ENCODE measurements around the gene KRTAP13-4. TPM values are rescaled to one million over a fixed set of nuclear protein-coding genes. Genes with fewer than 3 reads are reported as not detected.

KRTAP13-4 gene
- total and polyA plus RNA-seq, 12 donors, result not detected

DNA sequence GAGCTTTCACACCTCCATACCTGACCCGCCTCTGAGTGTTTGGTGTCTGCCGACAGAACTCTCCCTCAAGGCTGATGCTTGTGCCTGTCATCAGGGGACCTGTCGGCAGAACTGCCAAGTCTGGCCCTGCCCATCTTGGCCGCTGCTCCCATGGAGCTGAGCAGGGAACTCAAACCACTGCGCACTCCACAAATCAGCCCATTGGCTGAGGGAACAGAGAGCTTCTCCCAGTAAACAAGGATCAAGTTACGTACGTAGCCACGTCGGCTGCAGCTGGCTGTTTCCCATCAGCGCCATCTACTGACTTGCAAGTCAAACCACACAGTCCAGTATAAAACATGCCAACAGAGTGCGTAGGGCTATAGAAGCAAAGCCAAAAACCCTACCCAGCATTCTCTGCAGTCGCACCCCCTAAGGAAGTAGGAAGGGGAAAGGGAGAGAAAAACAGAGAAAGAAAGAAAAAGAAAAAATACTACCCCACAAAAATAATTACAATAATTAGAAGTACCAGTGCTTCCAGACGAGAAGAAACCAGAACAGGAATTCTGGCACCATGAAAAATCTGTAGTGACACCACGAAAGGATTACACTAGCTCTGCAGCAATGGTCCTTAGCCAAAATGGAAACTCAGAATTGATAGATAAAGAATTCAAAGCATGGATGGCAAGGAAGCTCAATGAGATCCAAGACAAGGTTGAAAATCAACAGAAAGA, 21.1 kb upstream of the KRTAP13-4 start:
- Histone ChIP-seq H3K27me3 (no peaks in the 10 kb centered on the region), H3K4me3 (no peak overlapping the region), H3K27ac (no peak overlapping the region), H3K9me3 (replicated peaks in 1 of 3) (no peaks in the 10 kb centered on the region), H3K36me3 (replicated peaks in 1 of 2) (no peaks in the 10 kb centered on the region), H3K4me1 (replicated peaks in 1 of 2) (no peaks in the 10 kb centered on the region)
- TF ChIP-seq, protein P1, sequence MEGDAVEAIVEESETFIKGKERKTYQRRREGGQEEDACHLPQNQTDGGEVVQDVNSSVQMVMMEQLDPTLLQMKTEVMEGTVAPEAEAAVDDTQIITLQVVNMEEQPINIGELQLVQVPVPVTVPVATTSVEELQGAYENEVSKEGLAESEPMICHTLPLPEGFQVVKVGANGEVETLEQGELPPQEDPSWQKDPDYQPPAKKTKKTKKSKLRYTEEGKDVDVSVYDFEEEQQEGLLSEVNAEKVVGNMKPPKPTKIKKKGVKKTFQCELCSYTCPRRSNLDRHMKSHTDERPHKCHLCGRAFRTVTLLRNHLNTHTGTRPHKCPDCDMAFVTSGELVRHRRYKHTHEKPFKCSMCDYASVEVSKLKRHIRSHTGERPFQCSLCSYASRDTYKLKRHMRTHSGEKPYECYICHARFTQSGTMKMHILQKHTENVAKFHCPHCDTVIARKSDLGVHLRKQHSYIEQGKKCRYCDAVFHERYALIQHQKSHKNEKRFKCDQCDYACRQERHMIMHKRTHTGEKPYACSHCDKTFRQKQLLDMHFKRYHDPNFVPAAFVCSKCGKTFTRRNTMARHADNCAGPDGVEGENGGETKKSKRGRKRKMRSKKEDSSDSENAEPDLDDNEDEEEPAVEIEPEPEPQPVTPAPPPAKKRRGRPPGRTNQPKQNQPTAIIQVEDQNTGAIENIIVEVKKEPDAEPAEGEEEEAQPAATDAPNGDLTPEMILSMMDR (IDR thresholded peaks at IDR 0.05), result no peak
- no peak for TF ChIP-seq POLR2A (IDR thresholded peaks at IDR 0.05)
- intact Hi-C loops (cut with DNase I), result no loop called here
- peak in 1 of 7 donors; percentile 8 for DNase-seq
- 26 to 41% (median 36%) methylated on average over 11 to 14 of the region's 14 CpGs for WGBS, 4 donors

DNA sequence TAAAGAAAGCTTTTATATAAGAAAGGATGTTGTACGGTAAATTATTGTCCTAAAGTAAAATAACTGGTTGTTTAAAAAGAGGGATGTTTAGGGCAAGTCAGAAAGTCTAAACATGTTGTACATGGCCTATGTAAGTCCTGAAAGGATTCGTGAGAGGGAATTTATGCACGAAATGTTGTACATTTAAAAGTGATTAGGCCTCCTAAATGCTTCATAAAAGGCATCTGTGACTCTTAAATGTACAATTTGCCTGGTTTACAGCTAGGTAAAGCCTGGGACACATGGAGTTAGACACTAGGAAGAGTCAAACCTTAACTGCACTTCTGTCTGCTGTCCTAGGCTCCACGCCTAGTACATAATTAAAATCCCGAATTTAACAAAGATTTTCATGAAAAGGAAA, 14.0 kb upstream of the KRTAP13-4 start:
- TF ChIP-seq POLR2A (IDR thresholded peaks at IDR 0.05), result no peak
- TF ChIP-seq, protein P1 (IDR thresholded peaks at IDR 0.05), result no peak
- WGBS, 4 donors, result 63 to 71% (median 64%) methylated on average over 5 of the region's 5 CpGs
- H3K4me1 ChIP-seq (replicated peaks in 1 of 2), result no peaks in the 10 kb centered on the region

GRCh38 chr21:30425826-30426225, 4.2 kb upstream of the KRTAP13-4 start, which contains the start of gene KRTAP13-3:
KRTAP13-3 (minus strand) TSS chr21:30425926; CDS start chr21:30425912, 14 bp downstream.
- TF ChIP-seq, protein P1 (IDR thresholded peaks at IDR 0.05), result no peak
- no peak for TF ChIP-seq POLR2A (IDR thresholded peaks at IDR 0.05)
- H3K4me1 ChIP-seq (replicated peaks in 1 of 2), result no peaks in the 10 kb centered on the region
- H3K27me3 ChIP-seq, result no peaks in the 10 kb centered on the region
- DNase-seq, result no peak
- whole genome bisulfite sequencing, 4 donors, result 67 to 82% (median 78%) methylated on average over 5 of the region's 5 CpGs
- no peaks in the 10 kb centered on the region for H3K9me3 ChIP-seq (replicated peaks in 1 of 3)
- no peaks in the 10 kb centered on the region for H3K36me3 ChIP-seq (replicated peaks in 1 of 2)
- no peak within 1 kb of the TSS for H3K4me3 ChIP-seq
- H3K27ac ChIP-seq, result no peak within 1 kb of the TSS
- intact Hi-C loops (cut with DNase I), result no loop called here

More for the DNA sequence above, 14.0 kb upstream of the KRTAP13-4 start:
- DNase-seq, result no peak
- Histone ChIP-seq H3K4me3 (no peak overlapping the region), H3K36me3 (replicated peaks in 1 of 2) (no peaks in the 10 kb centered on the region), H3K27ac (no peak overlapping the region), H3K27me3 (no peaks in the 10 kb centered on the region), H3K9me3 (replicated peaks in 1 of 3) (no peaks in the 10 kb centered on the region)
- intact Hi-C loops (cut with DNase I), result no loop called here

DNA sequence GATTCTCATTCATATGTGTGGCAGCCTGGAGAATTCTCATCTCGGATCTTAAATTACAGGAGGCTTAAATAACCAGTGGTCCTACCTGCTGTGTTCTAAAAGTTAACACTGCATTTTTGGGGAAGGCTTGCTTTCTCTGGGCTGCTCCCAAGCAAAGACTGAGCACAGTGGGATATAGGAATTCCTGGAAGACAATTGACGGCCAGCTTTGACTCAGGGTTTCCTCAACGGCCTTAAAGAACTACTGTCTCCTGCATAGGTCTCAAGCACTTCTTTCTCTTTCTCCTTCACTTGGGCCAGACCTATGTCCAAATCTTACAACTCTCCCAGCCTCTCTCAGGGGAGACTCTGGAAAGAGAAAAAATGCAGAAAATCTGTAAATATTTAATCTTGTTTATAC, 3.3 kb upstream of the KRTAP13-4 start:
- Histone ChIP-seq H3K9me3 (replicated peaks in 1 of 3) (no peaks in the 10 kb centered on the region), H3K27me3 (no peaks in the 10 kb centered on the region), H3K36me3 (replicated peaks in 1 of 2) (no peaks in the 10 kb centered on the region), H3K4me3 (no peak overlapping the region), H3K27ac (no peak overlapping the region), H3K4me1 (replicated peaks in 1 of 2) (no peaks in the 10 kb centered on the region)
- no peak for TF ChIP-seq POLR2A (IDR thresholded peaks at IDR 0.05)
- TF ChIP-seq, protein P1 (IDR thresholded peaks at IDR 0.05), result no peak
- intact Hi-C loops (cut with DNase I), result no loop called here
- 47 to 60% (median 52%) methylated on average over 3 of the region's 3 CpGs for WGBS, 4 donors
- no peak for DNase-seq

Data from adrenal gland (tissue), 12 donors.